Activated CD8-positive, alpha-beta memory T cell treated with anti-CD3 and anti-CD28 coated beads for 48 hours (primary cell): ENCODE results near the gene SFXN5.
"Not testable (repeated sequence)": the region's sequence is repeated elsewhere in the genome, so short reads cannot be mapped to it uniquely, and the experiment has no call there.

ENCODE experiments used
- DNase-seq, 3 experiments: peaks; one replicate each; pipeline ENCODE4 v3.0.0-alpha.2; 2020; ENCODE audit warnings: low read depth in 2 of 3, low spot score in 2 of 3

Gene SFXN5

DNA sequence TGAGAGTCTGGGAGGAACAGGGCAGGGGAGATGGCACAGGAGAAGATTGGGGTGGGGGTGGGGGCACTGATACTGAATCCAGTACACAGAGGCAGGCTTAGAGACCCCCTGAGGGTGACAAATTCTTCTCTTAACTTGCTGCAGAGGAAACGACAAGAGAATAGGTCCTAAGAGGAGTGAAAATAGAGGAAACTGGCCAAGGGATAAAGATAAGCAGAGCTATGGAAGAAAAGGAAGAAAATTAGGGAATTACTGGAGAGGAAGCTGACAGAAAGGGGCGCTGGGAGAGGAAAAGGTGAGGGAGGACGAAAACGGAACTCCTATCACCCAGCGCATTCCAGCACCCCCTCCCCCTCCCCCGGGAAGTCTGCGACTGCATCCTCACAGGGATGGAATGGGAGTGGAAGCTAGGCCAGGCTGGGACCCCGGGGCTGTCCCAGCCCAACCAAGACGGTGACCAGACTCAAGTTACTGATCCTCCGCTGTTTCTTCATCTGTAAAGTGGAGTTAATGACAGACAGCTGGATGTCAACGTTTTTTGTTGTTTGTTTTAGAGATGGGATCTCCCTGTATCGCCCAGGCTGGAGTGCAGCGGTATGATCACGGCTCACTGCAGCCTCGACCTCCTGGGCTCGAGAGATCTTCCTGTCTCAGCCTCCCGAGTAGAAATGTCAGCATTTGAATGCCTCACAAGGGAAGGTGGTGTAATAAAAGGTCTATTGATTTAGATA is 156.8 kb downstream of the SFXN5 start:
- no peak for DNase-seq

DNA sequence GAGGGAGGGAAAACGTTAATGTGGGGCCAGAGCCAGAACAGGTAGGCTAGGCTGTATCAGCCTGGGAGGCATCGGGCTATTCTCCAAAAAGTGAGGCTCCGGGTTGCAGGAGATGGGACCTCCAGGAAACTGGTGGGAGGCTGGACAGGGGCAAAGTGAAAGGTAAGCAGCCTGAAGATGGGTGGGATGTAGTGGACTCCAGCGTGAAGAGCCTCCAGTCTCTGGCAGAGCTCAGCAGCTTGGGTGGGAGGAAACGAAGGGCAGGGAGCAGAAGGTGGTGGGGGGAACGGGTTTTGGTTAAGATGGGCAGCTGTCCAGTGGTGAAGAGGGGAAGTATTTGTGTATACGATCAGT is 157.3 kb downstream of the SFXN5 start:
- no peak for DNase-seq

DNA sequence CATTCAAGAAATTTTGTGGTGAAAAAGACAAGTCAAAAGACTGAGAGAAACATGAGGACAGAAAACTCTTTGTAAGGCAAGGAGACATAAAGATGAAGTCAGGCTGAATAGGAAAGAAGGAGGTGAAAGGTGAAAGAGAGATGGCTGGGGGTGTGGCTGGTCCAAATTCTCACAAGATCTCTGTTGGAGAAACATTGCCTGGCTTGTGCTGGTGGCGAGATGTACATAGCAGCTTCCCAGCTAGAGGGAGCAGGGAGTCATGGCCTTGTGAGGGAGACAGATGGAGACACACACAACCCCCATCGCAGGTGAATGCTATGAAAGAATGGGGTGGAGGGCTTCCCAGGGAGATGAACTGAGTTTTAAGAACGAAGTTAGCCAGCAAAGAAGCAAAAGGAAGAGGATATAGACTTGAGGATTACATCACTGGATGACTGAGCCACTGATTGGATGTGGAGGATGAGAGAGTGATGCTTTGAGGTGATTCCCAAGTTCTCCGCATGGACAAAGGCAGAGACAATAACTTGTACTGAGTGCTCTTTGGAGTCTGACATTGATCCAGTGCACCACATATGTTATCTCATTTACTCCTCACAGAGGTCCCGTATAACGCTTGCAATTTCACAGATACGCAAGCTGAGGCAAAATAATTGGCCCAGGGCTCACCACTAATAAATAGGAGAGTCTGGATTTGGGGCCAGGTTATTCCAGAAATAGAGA is 157.9 kb downstream of the SFXN5 start:
- no peak for DNase-seq

DNA sequence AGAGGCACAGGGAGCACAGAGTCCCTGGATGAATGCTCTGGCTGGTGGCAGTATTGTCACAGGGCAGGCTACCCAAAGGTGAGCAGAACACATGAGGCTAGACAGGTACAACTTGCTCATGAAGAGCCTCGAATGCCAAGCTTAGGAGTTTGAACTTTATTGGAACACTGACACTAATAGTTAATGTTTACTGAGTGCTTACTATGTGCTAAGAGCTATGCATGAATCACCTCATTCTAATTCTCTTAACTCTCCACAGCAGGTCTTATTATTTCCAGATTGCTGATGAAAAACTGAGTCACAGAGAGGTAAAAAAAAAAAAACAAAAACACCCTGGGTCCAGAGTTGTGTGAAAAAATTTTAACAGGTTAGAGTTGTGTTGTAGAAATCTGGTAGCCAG is 160.3 kb downstream of the SFXN5 start:
- DNase-seq, result no peak

GRCh38 chr2:72908741-72909140 is 162.8 kb downstream of the SFXN5 start:
- DNase-seq, result no peak

DNA sequence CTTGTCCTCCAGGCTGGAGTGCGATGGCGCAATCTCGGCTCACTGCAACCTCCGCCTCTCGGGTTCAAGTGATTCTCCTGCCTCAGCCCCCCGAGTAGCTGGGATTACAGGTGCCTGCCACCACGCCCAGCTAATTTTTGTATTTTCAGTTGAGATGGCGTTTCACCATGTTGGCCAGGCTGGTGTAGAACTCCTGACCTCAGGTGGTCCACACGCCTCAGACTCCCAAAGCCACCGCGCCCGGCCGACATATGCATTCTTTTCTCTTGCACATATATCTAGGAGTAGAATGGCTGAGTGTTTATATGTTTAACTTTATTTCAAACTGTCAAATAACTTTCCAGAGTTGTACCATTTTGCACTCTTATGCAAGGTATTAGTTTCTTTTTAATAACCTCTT is 164.1 kb downstream of the SFXN5 start:
- not testable (repeated sequence) for DNase-seq

DNA sequence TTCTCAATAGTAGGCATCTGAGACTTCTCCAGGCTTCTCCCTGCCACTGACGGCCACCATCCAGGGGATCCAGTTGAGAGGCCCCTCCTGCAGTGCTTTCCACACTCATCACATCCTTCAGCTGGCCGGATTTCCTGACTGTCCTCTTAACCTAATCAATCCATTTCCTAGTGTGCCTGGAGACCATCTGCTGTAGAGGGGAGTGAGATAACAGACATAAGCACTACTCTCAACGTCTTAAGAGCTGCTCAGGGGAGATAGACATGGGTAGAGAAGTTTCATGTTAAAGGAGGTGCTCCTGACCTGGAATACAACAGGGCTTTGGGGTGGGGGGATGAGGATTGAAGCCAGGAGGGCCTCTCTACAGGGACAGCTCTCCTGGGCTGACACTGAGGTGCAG is 170.1 kb downstream of the SFXN5 start:
- no peak for DNase-seq

GRCh38 chr2:72900191-72900825 is 171.2 kb downstream of the SFXN5 start:
- DNase-seq, result no peak

- DNase-seq, result no peak
Observed at GRCh38 chr2:72898585-72898906, 173.0 kb downstream of the SFXN5 start.

- no peak for DNase-seq
Observed at GRCh38 chr2:72897785-72898584, 173.5 kb downstream of the SFXN5 start.

DNA sequence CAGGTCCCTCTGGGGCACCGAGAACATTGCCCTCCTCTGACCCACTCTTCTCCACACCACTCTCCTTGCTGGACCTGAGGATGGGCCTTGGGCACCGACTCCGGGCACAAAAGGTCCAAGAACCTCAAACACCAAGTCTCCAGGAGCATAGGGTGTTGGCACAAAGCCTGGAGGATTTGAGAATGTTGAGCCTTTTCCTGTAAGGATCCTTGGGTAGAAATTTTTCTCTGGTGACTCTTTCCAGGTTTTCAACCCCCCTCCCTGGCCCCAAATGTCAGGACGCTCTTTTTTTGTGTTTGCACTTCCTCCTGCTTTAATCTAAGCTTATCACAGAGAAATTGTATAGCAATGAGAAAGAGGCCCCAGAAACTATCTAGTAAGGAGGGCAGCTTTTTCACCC is 175.1 kb downstream of the SFXN5 start:
- no peak for DNase-seq

DNA sequence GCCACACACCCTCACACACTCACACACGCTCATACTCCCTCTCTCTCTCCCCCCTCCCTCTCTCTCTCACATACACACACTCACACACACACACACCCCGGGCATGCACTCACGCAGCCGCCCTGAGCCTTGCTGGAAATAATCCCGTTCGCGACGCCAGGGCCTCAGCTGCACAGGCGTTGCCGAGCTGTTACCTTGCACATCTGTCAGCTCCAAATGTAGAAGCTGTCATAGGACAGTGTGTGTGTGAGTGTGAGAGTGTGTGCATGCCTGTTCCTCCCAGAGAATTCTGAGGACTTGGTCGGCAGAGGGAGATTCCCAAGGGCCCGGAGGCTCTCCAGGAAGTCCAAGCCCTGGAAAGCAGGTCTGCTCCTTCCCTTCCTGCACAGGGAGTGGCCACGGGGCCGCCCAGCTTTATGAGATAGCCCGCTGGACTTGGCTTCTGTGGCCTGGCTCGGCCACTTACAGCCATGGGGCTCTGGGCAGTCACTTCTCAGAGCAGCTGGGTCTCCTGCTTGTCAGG is 175.7 kb downstream of the SFXN5 start:
- no peak for DNase-seq

DNA sequence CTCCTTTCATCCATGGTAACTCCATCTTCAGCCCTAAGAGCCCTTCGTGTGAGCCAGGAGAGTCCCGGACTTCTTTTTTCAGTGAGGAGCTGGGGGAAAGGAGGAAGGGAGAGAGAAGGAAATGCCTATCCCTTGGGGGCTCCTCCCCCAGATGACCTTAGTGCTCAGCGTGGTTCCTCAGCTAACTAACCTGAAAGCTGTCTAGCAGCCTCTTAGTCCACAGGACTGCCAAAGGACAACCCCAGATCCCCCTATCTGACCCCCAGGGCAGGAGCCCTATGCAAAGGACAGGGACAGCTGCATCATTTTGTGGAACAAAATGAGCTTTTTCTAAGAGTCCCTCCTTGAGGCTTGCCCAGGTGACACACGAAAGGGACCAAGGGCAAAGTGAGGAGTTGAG is 176.4 kb downstream of the SFXN5 start:
- DNase-seq, result no peak

GRCh38 chr2:72894514-72894913 is 177.0 kb downstream of the SFXN5 start:
- no peak for DNase-seq

- DNase-seq, result no peak
Observed at GRCh38 chr2:72893594-72894319, 177.8 kb downstream of the SFXN5 start.

DNA sequence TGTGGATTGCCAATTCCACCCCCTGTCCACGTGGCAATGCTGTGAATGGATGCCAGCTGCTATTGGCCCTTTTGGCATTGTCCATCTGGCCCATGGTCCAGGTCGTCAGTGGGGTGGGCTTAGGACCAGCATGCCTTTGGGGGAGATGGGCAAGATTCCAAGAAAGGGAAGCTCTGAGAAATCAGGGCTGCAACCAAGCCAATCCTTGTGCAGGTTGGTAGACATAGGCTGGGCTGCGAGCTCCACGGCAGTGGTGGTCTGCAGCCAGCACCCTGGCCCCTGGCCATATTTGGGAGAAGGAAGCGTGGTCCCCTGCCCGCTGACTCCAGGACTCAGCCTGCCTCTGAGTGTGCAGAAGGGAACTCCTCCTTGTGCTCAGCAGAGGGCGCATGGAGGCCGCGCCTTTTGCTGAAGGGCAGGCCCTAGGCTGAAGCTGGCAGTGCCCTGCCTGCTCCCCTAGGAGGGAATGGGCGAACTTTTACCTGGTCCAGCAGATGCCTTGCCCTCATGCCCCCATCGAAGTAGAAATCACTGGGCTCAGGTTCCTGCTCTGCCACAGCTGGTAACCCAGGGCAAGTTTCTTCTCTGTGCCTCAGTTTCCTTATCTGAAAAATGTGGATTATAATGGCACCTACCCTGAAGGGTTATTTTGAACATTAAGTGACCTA is 178.9 kb downstream of the SFXN5 start:
- DNase-seq, result no peak
